Measurements from ENCODE around the gene SRA1.

Gene SRA1

DNA sequence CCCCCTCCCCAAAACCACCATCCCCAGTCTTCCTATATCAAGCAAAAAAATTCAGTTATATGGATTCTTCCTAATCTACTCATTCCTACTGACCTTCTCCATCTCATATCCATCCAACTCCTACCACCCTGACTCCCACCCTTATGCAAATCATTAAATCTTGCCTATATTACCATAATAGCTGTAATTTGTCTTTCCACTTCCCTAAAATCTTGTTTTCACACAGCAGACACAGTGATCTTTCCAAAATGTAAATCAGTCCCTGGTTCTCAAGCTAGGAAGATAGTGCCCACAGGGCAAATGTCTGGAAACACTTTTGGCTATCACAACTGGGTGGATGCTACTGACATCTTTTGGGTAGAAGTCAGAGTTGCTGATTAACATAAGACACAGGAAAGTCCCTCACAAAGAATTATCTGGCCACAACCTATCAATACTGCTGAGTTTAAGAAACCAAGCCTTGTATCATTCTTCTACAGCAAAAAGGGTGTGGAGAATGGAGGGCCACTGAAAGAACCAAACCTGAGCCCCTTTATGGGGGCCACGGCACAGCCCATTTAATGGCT, 1.4 kb downstream of the SRA1 start:
- FAIRE-seq (peak; percentile 66), DNase-seq (ENCODE audit: insufficient read length, low spot score) (no peak)
- TF ChIP-seq PAX5 (IDR thresholded peaks at IDR 0.05; ENCODE audit: insufficient read depth, low read length, severe bottlenecking) (no peak), POLR2A (IDR thresholded peaks at IDR 0.05; ENCODE audit: low read depth, low read length) (peak; percentile 5; the same call in 1 of the 2 replicates), SPI1 (IDR thresholded peaks at IDR 0.05; ENCODE audit: low read depth, low read length) (peak; percentile 55), POLR2AphosphoS5 (IDR thresholded peaks at IDR 0.05; ENCODE audit: low read depth, low read length) (peak; percentile 49; the same call in 1 of the 2 replicates)

DNA sequence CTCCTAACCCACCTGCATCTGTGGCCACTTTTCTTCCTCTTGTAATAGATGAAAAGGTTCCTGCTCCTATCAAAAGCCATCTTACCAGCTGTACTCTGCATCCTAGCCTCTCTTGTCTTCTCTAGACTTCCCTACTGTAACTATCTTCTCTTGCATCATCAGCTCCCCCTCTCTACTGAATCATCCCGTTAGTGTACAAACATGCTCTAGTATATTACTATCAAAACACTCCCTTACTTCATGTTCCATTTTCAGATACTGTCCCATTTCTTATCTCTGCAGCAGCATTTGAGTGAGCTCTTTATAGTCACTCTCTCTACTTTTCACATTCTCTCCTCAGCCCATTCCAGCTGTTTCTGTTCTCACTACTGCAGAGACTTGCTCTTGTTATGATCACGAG, 2.8 kb downstream of the SRA1 start:
- no peak for TF ChIP-seq SPI1 (IDR thresholded peaks at IDR 0.05; ENCODE audit: low read depth, low read length)
- TF ChIP-seq POLR2A (IDR thresholded peaks at IDR 0.05; ENCODE audit: low read depth, low read length) = 0 out of 2 replicates have a peak, but pooled peaks have one; percentile 15
- TF ChIP-seq TAF1 (IDR thresholded peaks at IDR 0.05; ENCODE audit: low read depth, low read length) = no peak
- no peak for DNase-seq (ENCODE audit: insufficient read length, low spot score)
- FAIRE-seq = no peak

GRCh38 chr5:140553657-140554056, 3.6 kb downstream of the SRA1 start:
- DNase-seq (ENCODE audit: insufficient read length, low spot score) (no peak), FAIRE-seq (no peak)
- TF ChIP-seq SPI1 (IDR thresholded peaks at IDR 0.05; ENCODE audit: low read depth, low read length) (peak; percentile 45), TAF1 (IDR thresholded peaks at IDR 0.05; ENCODE audit: low read depth, low read length) (no peak), POLR2AphosphoS5 (IDR thresholded peaks at IDR 0.05; ENCODE audit: low read depth, low read length) (peak; percentile 30; the same call in 1 of the 2 replicates), PAX5 (IDR thresholded peaks at IDR 0.05; ENCODE audit: insufficient read depth, low read length, severe bottlenecking) (no peak), POLR2A (IDR thresholded peaks at IDR 0.05; ENCODE audit: low read depth, low read length) (no peak), POU2F2 (IDR thresholded peaks at IDR 0.05; ENCODE audit: low read depth, low read length) (no peak)

- DNase-seq (ENCODE audit: insufficient read length, low spot score) (no peak), FAIRE-seq (no peak)
- TF ChIP-seq POU2F2 (IDR thresholded peaks at IDR 0.05; ENCODE audit: low read depth, low read length) (no peak), POLR2AphosphoS5 (IDR thresholded peaks at IDR 0.05; ENCODE audit: low read depth, low read length) (no peak; the same call in 1 of the 2 replicates), POLR2A (IDR thresholded peaks at IDR 0.05; ENCODE audit: low read depth, low read length) (no peak), TAF1 (IDR thresholded peaks at IDR 0.05; ENCODE audit: low read depth, low read length) (no peak), PAX5 (IDR thresholded peaks at IDR 0.05; ENCODE audit: insufficient read depth, low read length, severe bottlenecking) (no peak), SPI1 (IDR thresholded peaks at IDR 0.05; ENCODE audit: low read depth, low read length) (no peak)
These were observed 5.4 kb downstream of the SRA1 start for GRCh38 chr5:140551872-140552271.

DNA sequence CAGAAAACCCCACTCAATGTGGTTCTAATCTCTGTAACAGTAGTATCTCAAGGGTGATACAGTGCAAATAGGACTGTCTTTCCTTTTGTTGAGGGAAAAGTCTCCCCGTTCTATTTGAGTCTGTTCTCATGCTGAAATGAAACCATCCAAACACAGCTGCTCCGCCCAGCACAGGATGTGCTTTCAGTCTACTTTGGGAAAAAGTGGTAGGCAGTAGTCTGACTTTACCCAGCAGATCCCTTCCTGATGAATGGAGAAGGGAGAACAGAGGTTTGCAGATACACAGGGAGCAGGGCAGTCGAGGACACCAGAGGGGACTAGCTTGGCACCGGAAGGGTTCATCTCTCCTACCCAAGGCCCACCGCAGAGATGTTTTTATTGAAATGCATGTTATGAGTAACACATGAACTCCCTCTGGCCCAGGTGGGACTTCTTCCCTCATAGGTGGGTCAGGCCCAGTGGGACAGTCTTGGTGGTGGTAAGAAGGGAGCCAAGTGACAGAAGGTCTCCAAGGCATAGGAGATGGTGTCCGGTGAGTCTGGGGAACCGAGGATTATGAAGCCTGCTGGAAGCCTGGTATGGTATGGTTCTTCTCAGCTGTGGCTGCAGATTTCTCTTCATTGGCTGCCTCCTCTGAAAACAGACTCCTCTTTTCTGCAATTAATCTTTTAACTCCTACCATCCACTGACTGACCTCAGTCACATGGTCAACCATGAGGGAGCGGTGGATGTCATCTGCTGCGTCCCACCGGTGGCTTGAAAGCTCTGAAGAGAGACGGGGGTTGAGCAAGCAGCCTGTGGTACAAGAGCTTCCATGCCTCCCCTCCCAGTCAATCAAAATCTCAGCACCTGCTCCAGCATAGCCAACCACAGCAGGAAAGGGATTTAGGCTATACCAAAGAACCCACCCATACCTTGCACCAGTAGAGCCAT, 6.9 kb downstream of the SRA1 start:
- no peak for FAIRE-seq
- TF ChIP-seq POLR2A (IDR thresholded peaks at IDR 0.05; ENCODE audit: low read depth, low read length) = no peak
- no peak for TF ChIP-seq POU2F2 (IDR thresholded peaks at IDR 0.05; ENCODE audit: low read depth, low read length)
- no peak; the same call in 1 of the 2 replicates for TF ChIP-seq POLR2AphosphoS5 (IDR thresholded peaks at IDR 0.05; ENCODE audit: low read depth, low read length)
- TF ChIP-seq SPI1 (IDR thresholded peaks at IDR 0.05; ENCODE audit: low read depth, low read length) = no peak
- TF ChIP-seq PAX5 (IDR thresholded peaks at IDR 0.05; ENCODE audit: insufficient read depth, low read length, severe bottlenecking) = no peak
- no peak for TF ChIP-seq TAF1 (IDR thresholded peaks at IDR 0.05; ENCODE audit: low read depth, low read length)
- DNase-seq (ENCODE audit: insufficient read length, low spot score) = no peak

- FAIRE-seq (no peak), DNase-seq (ENCODE audit: insufficient read length, low spot score) (no peak)
- TF ChIP-seq POLR2A (IDR thresholded peaks at IDR 0.05; ENCODE audit: low read depth, low read length) = peak; percentile 47
- TF ChIP-seq POU2F2 (IDR thresholded peaks at IDR 0.05; ENCODE audit: low read depth, low read length) = no peak; the same call in 1 of the 2 replicates
- peak; percentile 49 for TF ChIP-seq POLR2AphosphoS5 (IDR thresholded peaks at IDR 0.05; ENCODE audit: low read depth, low read length)
- no peak for TF ChIP-seq SPI1 (IDR thresholded peaks at IDR 0.05; ENCODE audit: low read depth, low read length)
These were observed 7.8 kb downstream of the SRA1 start for GRCh38 chr5:140549237-140550144.

DNA sequence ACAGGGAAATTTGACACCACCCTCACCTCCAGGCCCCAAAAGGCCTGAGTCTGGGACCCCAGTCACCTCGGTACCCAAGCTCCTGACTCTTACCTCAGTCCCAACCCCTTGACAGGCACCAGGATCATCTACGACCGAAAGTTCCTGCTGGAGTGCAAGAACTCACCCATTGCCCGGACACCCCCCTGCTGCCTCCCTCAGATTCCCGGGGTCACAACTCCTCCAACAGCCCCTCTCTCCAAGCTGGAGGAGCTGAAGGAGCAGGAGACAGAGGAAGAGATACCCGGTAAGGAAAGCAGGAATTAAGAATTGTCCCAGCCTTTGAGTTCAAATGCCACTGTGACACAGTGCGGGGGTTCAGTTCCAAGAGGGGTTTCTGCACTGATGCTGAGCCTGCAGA, 8.5 kb downstream of the SRA1 start:
- FAIRE-seq = no peak
- TF ChIP-seq PAX5 (IDR thresholded peaks at IDR 0.05; ENCODE audit: insufficient read depth, low read length, severe bottlenecking) (no peak), POU2F2 (IDR thresholded peaks at IDR 0.05; ENCODE audit: low read depth, low read length) (no peak), POLR2AphosphoS5 (IDR thresholded peaks at IDR 0.05; ENCODE audit: low read depth, low read length) (no peak), SPI1 (IDR thresholded peaks at IDR 0.05; ENCODE audit: low read depth, low read length) (no peak), POLR2A (IDR thresholded peaks at IDR 0.05; ENCODE audit: low read depth, low read length) (no peak)

GRCh38 chr5:140548300-140548688, 9.0 kb downstream of the SRA1 start:
- FAIRE-seq (no peak), DNase-seq (ENCODE audit: insufficient read length, low spot score) (no peak)
- TF ChIP-seq POLR2A (IDR thresholded peaks at IDR 0.05; ENCODE audit: low read depth, low read length) = no peak; the same call in none of the 2 replicates
- peak; percentile 9; the same call in 1 of the 2 replicates for TF ChIP-seq POLR2AphosphoS5 (IDR thresholded peaks at IDR 0.05; ENCODE audit: low read depth, low read length)

More for the DNA sequence above, 8.5 kb downstream of the SRA1 start:
- DNase-seq (ENCODE audit: insufficient read length, low spot score) = no peak

Data from GM12891 (cell line).